Trophoblast cell (in vitro differentiated cells and primary cell): ENCODE data around the gene RPTOR.
A peak's percentile ranks its signal among the peaks of the same experiment; 100 is the strongest.

Source experiments
- DNase-seq, 2 donors: peaks; one replicate each; pipeline ENCODE4 v3.0.0-alpha.2; 2016
- H2AFZ ChIP-seq: 2 replicates; pipeline ENCODE4 v1.6.1; 2013; ENCODE audit warnings: low read length, moderate library complexity, mild to moderate bottlenecking; ENCODE audit not compliant: insufficient read depth, poor library complexity
- H2AK5ac ChIP-seq: 2 replicates; pipeline ENCODE4 v1.6.1; 2013; ENCODE audit warnings: mild to moderate bottlenecking, low read length
- H2BK120ac ChIP-seq: 2 replicates; pipeline ENCODE4 v1.6.1; 2013; ENCODE audit warnings: low read length, mild to moderate bottlenecking, moderate library complexity; ENCODE audit not compliant: insufficient read depth, poor library complexity
- H2BK12ac ChIP-seq: 2 replicates; pipeline ENCODE4 v1.6.1; 2013; ENCODE audit warnings: mild to moderate bottlenecking, low read length, moderate library complexity
- H2BK5ac ChIP-seq: 2 replicates; pipeline ENCODE4 v1.6.1; 2013; ENCODE audit warnings: low read length, low read depth, moderate library complexity, mild to moderate bottlenecking; ENCODE audit not compliant: poor library complexity
- H3K14ac ChIP-seq: 2 replicates; pipeline ENCODE4 v1.6.1; 2013; ENCODE audit warnings: mild to moderate bottlenecking, low read length
- H3K18ac ChIP-seq: 2 replicates; pipeline ENCODE4 v1.6.1; 2013; ENCODE audit warnings: mild to moderate bottlenecking, low read length
- H3K23ac ChIP-seq: 2 replicates; pipeline ENCODE4 v1.6.1; 2013; ENCODE audit warnings: low read length
- H3K27ac ChIP-seq: 2 replicates; pipeline ENCODE4 v1.5.1; 2013; ENCODE audit warnings: low read depth, mild to moderate bottlenecking, inconsistent platforms, low read length, moderate library complexity
- H3K27me3 ChIP-seq: 2 replicates; pipeline ENCODE4 v1.6.1; 2013; ENCODE audit warnings: inconsistent platforms, mild to moderate bottlenecking, low read length, moderate library complexity; ENCODE audit not compliant: insufficient read depth
- H3K36me3 ChIP-seq, 2 experiments: 1 replicate in 1 of 2; 2 replicates in 1 of 2; pipeline ENCODE4 v1.6.1; 2013; ENCODE audit warnings: low read length in 2 of 2, mild to moderate bottlenecking in 2 of 2, moderate library complexity in 1 of 2; ENCODE audit not compliant: insufficient read depth in 2 of 2, control insufficient read depth in 1 of 2
- H3K4ac ChIP-seq: 2 replicates; pipeline ENCODE4 v1.6.1; 2013; ENCODE audit warnings: low read depth, mild to moderate bottlenecking, low read length, moderate library complexity
- H3K4me1 ChIP-seq, 2 experiments: 1 replicate in 1 of 2; 2 replicates in 1 of 2; pipeline ENCODE4 v1.6.1; 2013; ENCODE audit warnings: low read length in 2 of 2, mild to moderate bottlenecking in 2 of 2, moderate library complexity in 1 of 2; ENCODE audit not compliant: insufficient read depth in 2 of 2, control insufficient read depth in 1 of 2
- H3K4me2 ChIP-seq: 2 replicates; pipeline ENCODE4 v1.6.1; 2013; ENCODE audit warnings: inconsistent platforms, mild to moderate bottlenecking, low read length, moderate library complexity
- H3K4me3 ChIP-seq: 2 replicates; pipeline ENCODE4 v1.5.1; 2013; ENCODE audit warnings: mild to moderate bottlenecking, low read depth, low read length, inconsistent platforms
- H3K79me1 ChIP-seq: one replicate; pipeline ENCODE4 v1.6.1; 2013; ENCODE audit warnings: low read length
- H3K79me2 ChIP-seq: 2 replicates; pipeline ENCODE4 v1.6.1; 2013; ENCODE audit warnings: low read length, mild to moderate bottlenecking; ENCODE audit not compliant: control insufficient read depth, insufficient read depth, poor library complexity
- H3K9ac ChIP-seq: 2 replicates; pipeline ENCODE4 v1.6.1; 2013; ENCODE audit warnings: mild to moderate bottlenecking, low read length
- H3K9me3 ChIP-seq: 2 replicates; pipeline ENCODE4 v1.6.1; 2013; ENCODE audit warnings: low read depth, mild to moderate bottlenecking, control low read depth, inconsistent platforms, low read length; ENCODE audit not compliant: insufficient read depth
- H4K12ac ChIP-seq: 2 replicates; pipeline ENCODE4 v1.6.1; 2013; ENCODE audit warnings: low read depth, mild to moderate bottlenecking, low read length, moderate library complexity
- H4K8ac ChIP-seq: 2 replicates; pipeline ENCODE4 v1.6.1; 2013; ENCODE audit warnings: low read depth, mild to moderate bottlenecking, low read length, moderate library complexity
- H4K91ac ChIP-seq: one replicate; pipeline ENCODE4 v1.6.1; 2013; ENCODE audit warnings: low read depth, mild to moderate bottlenecking, low read length, moderate library complexity
- WGBS: extraction: QIAGEN DNeasy Blood & Tissue Kit; methylation state at CpG from one replicate; pipeline ENCODE4 v1.1.7; 2013; ENCODE audit warnings: missing lambda C conversion rate; ENCODE audit not compliant: insufficient read length, insufficient coverage; ENCODE audit errors: extremely low coverage; 5-methylcytosine and 5-hydroxymethylcytosine counted together

Gene RPTOR

GRCh38 chr17:80615376-80615775 lies 70.7 kb downstream of the RPTOR start:
- Histone ChIP-seq H4K8ac (no peak overlapping the region), H4K12ac (no peak overlapping the region), H2BK5ac (no peak overlapping the region), H3K14ac (no peak overlapping the region), H3K27me3 (no peaks in the 10 kb centered on the region), H2AK5ac (no peak overlapping the region), H3K79me2 (no peaks in the 10 kb centered on the region), H3K4me1 (peaks cover 6 to 9% of the 10 kb centered on the region in 2 experiments), H3K18ac (no peak overlapping the region), H3K9ac (no peak overlapping the region), H2AFZ (no peak overlapping the region), H3K4me3 (no peak overlapping the region), H3K9me3 (no peaks in the 10 kb centered on the region), H3K36me3 (no peaks in the 10 kb centered on the region), H2BK12ac (no peak overlapping the region), H3K4me2 (no peak overlapping the region), H3K23ac (no peak overlapping the region), H3K4ac (no peak overlapping the region), H3K27ac (no peak overlapping the region), H2BK120ac (no peak overlapping the region), H4K91ac (no peak overlapping the region), H3K79me1 (peaks cover 4% of the 10 kb centered on the region)
- DNase-seq = no peak
- no CpG with 5 or more reads among the region's 4 CpGs for WGBS

- no CpG with 5 or more reads among the region's 6 CpGs for WGBS
- Histone ChIP-seq H2AK5ac (no peak overlapping the region), H3K18ac (no peak overlapping the region), H2BK5ac (no peak overlapping the region), H3K9me3 (no peaks in the 10 kb centered on the region), H3K4me1 (peaks cover 10 to 14% of the 10 kb centered on the region in 2 experiments), H3K14ac (no peak overlapping the region), H2AFZ (no peak overlapping the region), H3K9ac (no peak overlapping the region), H2BK120ac (no peak overlapping the region), H4K12ac (no peak overlapping the region), H4K91ac (no peak overlapping the region), H3K79me1 (peaks cover 4% of the 10 kb centered on the region), H3K27me3 (no peaks in the 10 kb centered on the region), H3K4ac (no peak overlapping the region), H3K27ac (no peak overlapping the region), H3K4me3 (no peak overlapping the region), H2BK12ac (no peak overlapping the region), H4K8ac (no peak overlapping the region), H3K36me3 (no peaks in the 10 kb centered on the region), H3K4me2 (no peak overlapping the region), H3K79me2 (no peaks in the 10 kb centered on the region), H3K23ac (no peak overlapping the region)
- peak in 1 of 2 donors; percentile 33 for DNase-seq
Observed at GRCh38 chr17:80616705-80617104, 72.1 kb downstream of the RPTOR start.

GRCh38 chr17:80618304-80618703 lies 73.7 kb downstream of the RPTOR start:
- H3K18ac ChIP-seq = no peak overlapping the region
- H3K36me3 ChIP-seq = no peaks in the 10 kb centered on the region
- H2BK12ac ChIP-seq = no peak overlapping the region
- H2AFZ ChIP-seq = no peak overlapping the region
- no peak overlapping the region for H3K27ac ChIP-seq
- no peaks in the 10 kb centered on the region for H3K79me2 ChIP-seq
- no peaks in the 10 kb centered on the region for H3K27me3 ChIP-seq
- H3K4ac ChIP-seq = no peak overlapping the region
- H3K79me1 ChIP-seq = peaks cover 4% of the 10 kb centered on the region
- no peak overlapping the region for H2BK120ac ChIP-seq
- no CpG with 5 or more reads among the region's 9 CpGs for WGBS
- H4K8ac ChIP-seq = no peak overlapping the region
- no peak overlapping the region for H3K23ac ChIP-seq
- no peak overlapping the region for H2AK5ac ChIP-seq
- DNase-seq = no peak
- no peak overlapping the region for H4K12ac ChIP-seq
- no peaks in the 10 kb centered on the region for H3K9me3 ChIP-seq
- no peak overlapping the region for H3K4me3 ChIP-seq
- no peak overlapping the region for H2BK5ac ChIP-seq
- no peak overlapping the region for H3K9ac ChIP-seq
- H4K91ac ChIP-seq = no peak overlapping the region
- H3K4me1 ChIP-seq = peaks cover 14% of the 10 kb centered on the region in 2 experiments
- H3K4me2 ChIP-seq = no peak overlapping the region
- no peak overlapping the region for H3K14ac ChIP-seq

GRCh38 chr17:80619535-80620235 lies 75.0 kb downstream of the RPTOR start:
- Histone ChIP-seq H3K27me3 (no peaks in the 10 kb centered on the region), H3K79me1 (peaks cover 4% of the 10 kb centered on the region), H3K4me3 (no peak overlapping the region), H2BK5ac (no peak overlapping the region), H3K23ac (peak overlapping the region; percentile 8), H4K91ac (peak overlapping the region; percentile 41), H3K4me2 (peak overlapping the region; percentile 45), H3K14ac (peak overlapping the region; percentile 43), H3K4me1 (peaks cover 14% of the 10 kb centered on the region in 2 experiments), H3K18ac (peak overlapping the region; percentile 19), H3K9ac (no peak overlapping the region), H3K4ac (peak overlapping the region; percentile 1), H2BK120ac (peak overlapping the region; percentile 21), H3K9me3 (no peaks in the 10 kb centered on the region), H2AFZ (no peak overlapping the region), H3K36me3 (no peaks in the 10 kb centered on the region), H3K79me2 (no peaks in the 10 kb centered on the region), H3K27ac (no peak overlapping the region), H2AK5ac (peak overlapping the region; percentile 44), H2BK12ac (peak overlapping the region; percentile 66), H4K12ac (peak overlapping the region; percentile 12), H4K8ac (no peak overlapping the region)
- DNase-seq = peak; percentile 53 to 88
- WGBS = no CpG with 5 or more reads among the region's 9 CpGs
